BE2C (cell line): ENCODE results near the gene ZNF512B.
A peak's percentile ranks its signal among the peaks of the same experiment; 100 is the strongest.

Experiments
- DNase-seq: peaks from one replicate; pipeline ENCODE4 v3.0.0-alpha.2; 2020
- H3K27me3 ChIP-seq: fragments of 250-450 bp; sonication (Bioruptor Pico); 2 replicates; pipeline ENCODE4 v1.5.1; 2020; ENCODE audit warnings: mild to moderate bottlenecking
- H3K36me3 ChIP-seq: fragments of 250-450 bp; sonication (Bioruptor Pico); 2 replicates; pipeline ENCODE4 v1.5.1; 2020; ENCODE audit warnings: mild to moderate bottlenecking
- H3K4me1 ChIP-seq: fragments of 250-450 bp; sonication (Bioruptor Pico); 2 replicates; pipeline ENCODE4 v1.5.1; 2020
- H3K4me3 ChIP-seq: 2 replicates; pipeline ENCODE4 v1.5.1; 2011; ENCODE audit warnings: low read depth, low read length
- H3K9me3 ChIP-seq: fragments of 250-450 bp; sonication (Bioruptor Pico); 2 replicates; pipeline ENCODE4 v1.5.1; 2020
- TF ChIP-seq, protein P1 (sequence below): IDR thresholded peaks from 2 replicates; pipeline ENCODE4 v1.5.1; 2012; ENCODE audit warnings: mild to moderate bottlenecking, low read depth, low read length

The ZNF512B gene

DNA sequence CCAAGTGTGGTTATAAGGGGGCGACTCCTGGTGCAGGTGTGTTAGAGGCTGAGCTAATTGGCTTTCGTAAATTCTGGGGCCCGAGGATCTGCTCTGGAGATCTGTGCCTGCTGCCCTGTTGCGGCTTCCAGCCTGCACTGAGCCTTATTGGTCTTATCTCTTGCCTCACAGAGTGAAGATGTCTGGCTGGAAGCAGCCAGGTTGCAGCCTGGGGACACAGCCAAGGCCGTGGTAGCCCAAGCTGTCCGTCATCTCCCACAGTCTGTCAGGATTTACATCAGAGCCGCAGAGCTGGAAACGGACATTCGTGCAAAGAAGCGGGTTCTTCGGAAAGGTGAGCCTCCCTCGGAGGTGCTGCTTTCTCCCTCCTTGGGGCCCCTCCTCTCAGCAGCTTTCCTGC lies 31.2 kb upstream of the ZNF512B start:
- peaks cover 4% of the 10 kb centered on the region; the same call in 1 of the 2 replicates for H3K4me1 ChIP-seq
- peaks cover 88% of the 10 kb centered on the region for H3K36me3 ChIP-seq
- TF ChIP-seq, protein P1, sequence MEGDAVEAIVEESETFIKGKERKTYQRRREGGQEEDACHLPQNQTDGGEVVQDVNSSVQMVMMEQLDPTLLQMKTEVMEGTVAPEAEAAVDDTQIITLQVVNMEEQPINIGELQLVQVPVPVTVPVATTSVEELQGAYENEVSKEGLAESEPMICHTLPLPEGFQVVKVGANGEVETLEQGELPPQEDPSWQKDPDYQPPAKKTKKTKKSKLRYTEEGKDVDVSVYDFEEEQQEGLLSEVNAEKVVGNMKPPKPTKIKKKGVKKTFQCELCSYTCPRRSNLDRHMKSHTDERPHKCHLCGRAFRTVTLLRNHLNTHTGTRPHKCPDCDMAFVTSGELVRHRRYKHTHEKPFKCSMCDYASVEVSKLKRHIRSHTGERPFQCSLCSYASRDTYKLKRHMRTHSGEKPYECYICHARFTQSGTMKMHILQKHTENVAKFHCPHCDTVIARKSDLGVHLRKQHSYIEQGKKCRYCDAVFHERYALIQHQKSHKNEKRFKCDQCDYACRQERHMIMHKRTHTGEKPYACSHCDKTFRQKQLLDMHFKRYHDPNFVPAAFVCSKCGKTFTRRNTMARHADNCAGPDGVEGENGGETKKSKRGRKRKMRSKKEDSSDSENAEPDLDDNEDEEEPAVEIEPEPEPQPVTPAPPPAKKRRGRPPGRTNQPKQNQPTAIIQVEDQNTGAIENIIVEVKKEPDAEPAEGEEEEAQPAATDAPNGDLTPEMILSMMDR = no peak
- H3K4me3 ChIP-seq = no peak overlapping the region
- no peaks in the 10 kb centered on the region for H3K9me3 ChIP-seq
- H3K27me3 ChIP-seq = no peaks in the 10 kb centered on the region
- DNase-seq = peak; percentile 61

GRCh38 chr20:63982937-63983336 lies 13.2 kb upstream of the ZNF512B start:
- Histone ChIP-seq H3K4me1 (peaks cover 12% of the 10 kb centered on the region), H3K36me3 (peaks cover 46% of the 10 kb centered on the region), H3K27me3 (no peaks in the 10 kb centered on the region), H3K4me3 (no peak overlapping the region), H3K9me3 (no peaks in the 10 kb centered on the region)
- TF ChIP-seq, protein P1 = no peak
- DNase-seq = no peak

DNA sequence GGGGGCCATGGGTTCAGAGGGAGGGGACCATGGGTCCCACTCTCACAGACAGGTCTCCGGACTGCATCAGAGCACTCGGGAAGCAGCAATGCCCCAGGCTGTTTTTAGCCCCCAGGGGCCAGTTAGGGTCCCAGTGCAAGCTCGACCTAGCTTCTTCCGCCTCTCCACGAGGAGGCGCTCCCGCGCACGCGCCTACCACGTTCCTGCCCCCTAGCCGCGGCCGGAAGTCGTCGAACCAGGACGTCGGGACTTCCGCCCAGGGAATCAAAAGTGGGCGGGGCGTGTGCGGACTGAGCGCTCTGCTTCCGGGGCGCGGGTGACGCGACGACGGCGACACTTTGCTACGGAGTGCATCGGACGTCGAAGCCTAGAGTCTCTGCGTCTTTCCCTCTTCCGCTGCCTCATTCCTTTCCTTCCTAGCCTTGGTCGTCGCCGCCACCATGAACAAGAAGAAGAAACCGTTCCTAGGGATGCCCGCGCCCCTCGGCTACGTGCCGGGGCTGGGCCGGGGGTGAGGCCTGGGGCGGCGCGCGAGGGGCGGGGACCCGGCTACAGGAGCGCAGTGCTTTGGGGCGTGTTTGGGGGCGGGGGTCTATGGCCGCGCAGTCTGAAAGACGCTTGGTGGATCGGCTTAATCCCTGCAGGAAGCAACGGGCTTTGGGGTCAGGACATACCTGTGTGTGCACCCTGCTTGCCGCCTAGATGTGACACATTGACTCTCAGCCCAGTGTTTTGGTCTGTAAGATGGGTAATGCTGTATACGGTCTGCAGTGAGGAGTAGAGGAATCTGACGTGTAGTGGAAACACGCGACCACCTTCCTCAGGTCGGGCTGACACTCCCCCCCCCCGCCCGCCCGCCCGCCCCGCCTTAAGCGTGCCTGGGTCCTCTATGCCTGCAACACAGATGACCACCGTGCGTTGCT lies 11.3 kb upstream of the ZNF512B start, which contains the start of gene PRPF6:
PRPF6 (plus strand) TSS at position 327 of the 923 bp plus-strand sequence; CDS start at position 441, 114 bp downstream.
- TF ChIP-seq, protein P1 = peak; percentile 90
- peaks cover 12% of the 10 kb centered on the region for H3K4me1 ChIP-seq
- H3K36me3 ChIP-seq = peaks cover 31% of the 10 kb centered on the region
- DNase-seq = peak; percentile 98
- no peaks in the 10 kb centered on the region for H3K27me3 ChIP-seq
- no peaks in the 10 kb centered on the region for H3K9me3 ChIP-seq
- peak within 1 kb of the TSS; percentile 72 for H3K4me3 ChIP-seq

- DNase-seq = no peak
- Histone ChIP-seq H3K4me1 (peaks cover 12% of the 10 kb centered on the region), H3K9me3 (no peaks in the 10 kb centered on the region)
Measured at GRCh38 chr20:63980317-63980805, 10.6 kb upstream of the ZNF512B start.

GRCh38 chr20:63979557-63980316 lies 10.0 kb upstream of the ZNF512B start, which contains the start of gene SAMD10:
Gene SAMD10 (minus strand): TSS chr20:63979642. CDS start chr20:63979467, 175 bp downstream.
- DNase-seq = peak; percentile 90
- Histone ChIP-seq H3K36me3 (peaks cover 18% of the 10 kb centered on the region), H3K9me3 (no peaks in the 10 kb centered on the region), H3K4me1 (peaks cover 12% of the 10 kb centered on the region), H3K4me3 (peak within 1 kb of the TSS; percentile 72), H3K27me3 (no peaks in the 10 kb centered on the region)
- TF ChIP-seq, protein P1 = 0 out of 2 replicates have a peak, but pooled peaks have one; percentile 3

More at GRCh38 chr20:63980317-63980805, 10.6 kb upstream of the ZNF512B start:
- TF ChIP-seq, protein P1 = no peak
- H3K4me3 ChIP-seq = peak overlapping the region; percentile 72
- no peaks in the 10 kb centered on the region for H3K27me3 ChIP-seq
- H3K36me3 ChIP-seq = peaks cover 24% of the 10 kb centered on the region
